Measurements from ENCODE around the gene ZIC1.

The ZIC1 gene

GRCh38 chr3:147395899-147396711 lies 13.1 kb upstream of the ZIC1 start:
- DNase-seq (ENCODE audit: low read depth, low spot score) = no peak

DNA sequence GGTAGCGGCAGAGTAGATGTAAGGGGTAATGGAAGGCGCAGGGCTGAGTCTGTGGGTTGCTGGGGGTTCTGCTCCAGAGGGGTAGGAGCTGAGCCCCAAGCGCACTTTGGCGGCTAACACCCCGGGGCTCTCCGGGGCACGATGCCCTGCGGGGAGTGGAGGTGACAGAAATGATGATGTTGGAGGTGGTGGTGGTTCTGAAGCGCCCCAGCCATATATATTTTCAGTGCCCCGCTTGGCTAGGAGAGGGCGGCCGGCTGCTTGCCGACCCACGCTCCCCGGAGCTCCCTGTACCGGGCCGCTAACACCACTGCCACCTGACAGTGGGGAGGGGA lies 12.5 kb upstream of the ZIC1 start:
- DNase-seq (ENCODE audit: low read depth, low spot score) = no peak

- DNase-seq (ENCODE audit: low read depth, low spot score) = no peak
Measured at GRCh38 chr3:147397155-147397874, 11.8 kb upstream of the ZIC1 start.

DNA sequence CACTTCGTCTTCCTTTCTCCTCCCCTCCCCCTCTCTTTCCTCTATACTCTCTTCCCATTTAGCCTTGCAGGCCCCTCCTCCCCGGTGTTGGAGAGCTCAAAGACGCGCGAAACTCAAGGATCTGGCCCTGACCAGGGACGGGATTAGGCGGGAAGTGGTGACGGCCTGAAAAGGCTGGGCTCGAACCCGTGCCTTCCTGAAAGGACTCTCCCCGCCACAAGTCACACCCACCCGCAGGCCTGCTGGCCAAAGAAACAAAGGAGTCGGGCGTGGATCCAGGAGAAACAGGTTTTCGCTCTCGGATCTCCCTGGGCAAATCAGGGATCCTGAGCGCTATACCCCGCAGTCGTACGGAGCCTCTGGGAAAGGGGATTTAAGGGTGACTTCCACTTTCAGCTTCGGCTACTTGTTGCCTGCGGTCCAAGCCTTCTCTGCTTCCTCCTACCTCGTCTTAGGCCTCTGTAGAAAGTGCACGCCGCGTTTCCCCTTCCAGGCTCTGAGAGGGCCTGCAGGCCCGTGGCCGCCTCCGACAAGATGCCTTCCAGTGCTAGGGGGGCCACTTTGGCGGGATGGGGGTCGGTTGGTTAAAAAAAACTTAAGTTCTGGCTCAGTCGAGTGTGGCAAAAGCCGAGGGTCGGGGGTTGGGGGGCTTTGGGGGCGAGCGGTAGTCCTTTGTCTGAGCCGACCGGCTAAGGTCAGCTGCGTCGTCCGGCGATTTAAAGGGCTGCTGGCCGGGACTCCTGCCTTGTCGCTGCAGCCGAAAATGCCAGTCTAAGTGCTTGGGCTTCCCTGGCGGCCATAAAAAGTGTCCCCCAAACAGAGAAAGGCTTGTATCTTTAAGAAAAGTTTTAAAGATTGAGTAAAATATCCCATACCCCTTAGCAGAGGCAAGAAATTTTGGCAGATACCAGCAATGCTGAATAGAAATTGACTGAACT lies 11.0 kb upstream of the ZIC1 start:
- no peak for DNase-seq (ENCODE audit: low read depth, low spot score)

DNA sequence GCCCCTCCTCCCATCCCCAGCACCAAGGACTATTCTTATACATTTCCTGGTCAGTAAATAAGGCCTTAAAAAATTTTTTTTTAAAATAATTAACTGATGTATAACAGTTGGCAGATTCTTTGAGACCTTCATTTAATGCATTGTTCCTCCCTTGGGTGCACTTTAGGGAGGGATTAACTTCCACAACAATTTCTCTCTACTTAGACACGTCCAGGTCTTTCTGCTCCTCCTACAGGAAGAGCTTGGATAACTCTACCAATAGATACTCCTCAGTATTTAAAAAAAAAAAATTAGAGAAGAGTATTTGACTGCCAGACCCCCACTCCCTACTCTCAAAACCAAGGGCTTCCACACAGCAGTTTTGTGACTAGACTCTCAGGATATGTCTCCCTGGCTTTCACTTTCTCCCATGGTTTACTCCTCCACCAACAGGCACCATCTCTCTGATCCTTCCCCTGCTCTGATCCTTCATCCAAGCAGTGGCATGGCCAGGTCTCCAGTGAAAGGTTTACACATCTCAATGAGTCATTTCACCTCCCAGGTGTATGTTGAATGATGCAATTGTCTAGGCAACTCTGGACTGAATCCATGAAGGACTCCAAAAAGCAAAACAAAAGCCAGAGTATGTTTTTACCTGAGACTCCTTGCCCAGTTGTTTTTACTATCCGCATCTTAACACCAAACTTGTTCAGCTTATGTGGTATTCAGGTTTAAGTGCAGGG lies 10.2 kb upstream of the ZIC1 start:
- DNase-seq (ENCODE audit: low read depth, low spot score) = no peak

GRCh38 chr3:147400111-147400510 lies 9.1 kb upstream of the ZIC1 start:
- no peak for DNase-seq (ENCODE audit: low read depth, low spot score)

- DNase-seq (ENCODE audit: low read depth, low spot score) = no peak
Measured at GRCh38 chr3:147400999-147401398, 8.2 kb upstream of the ZIC1 start.

- no peak for DNase-seq (ENCODE audit: low read depth, low spot score)
Measured at GRCh38 chr3:147401421-147401820, 7.7 kb upstream of the ZIC1 start.

DNA sequence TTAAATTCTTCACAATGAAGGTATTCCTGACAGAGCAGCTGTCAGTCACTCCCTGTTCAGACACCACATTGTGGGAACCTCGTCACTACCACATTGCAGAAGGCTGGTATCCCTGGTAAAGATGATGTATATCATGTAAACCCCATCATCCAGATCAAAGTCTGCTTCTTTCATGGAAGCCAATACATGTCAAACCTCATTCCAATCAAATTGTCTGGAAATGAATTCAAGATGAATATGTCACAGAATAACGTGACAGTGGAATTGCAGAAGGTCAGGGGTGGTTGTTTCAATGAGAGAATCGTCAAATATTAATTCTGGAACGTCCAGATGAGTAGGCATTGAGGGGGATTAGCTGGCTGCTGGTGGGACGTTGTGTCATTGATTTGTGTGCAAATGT lies 7.0 kb upstream of the ZIC1 start:
- DNase-seq (ENCODE audit: low read depth, low spot score) = no peak

DNA sequence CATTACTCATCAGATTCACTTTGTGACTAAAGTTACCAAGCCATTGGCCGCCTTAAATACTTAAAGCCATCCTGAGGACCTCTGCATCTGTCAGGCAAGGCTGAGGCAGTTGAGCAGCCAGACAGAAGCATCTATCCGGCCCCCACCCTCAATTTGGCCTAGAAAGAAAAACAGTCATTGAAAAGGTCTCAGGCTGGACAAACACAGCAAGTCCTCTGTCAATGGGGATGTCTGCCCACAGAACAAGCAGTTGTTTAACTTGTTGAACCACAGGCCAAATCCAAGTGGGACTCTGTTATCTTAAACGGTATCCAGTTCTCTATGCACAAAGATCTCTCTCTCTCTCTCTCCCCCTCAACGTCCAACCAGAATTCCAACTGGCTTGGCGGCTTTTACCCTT lies 5.7 kb upstream of the ZIC1 start:
- no peak for DNase-seq (ENCODE audit: low read depth, low spot score)

GRCh38 chr3:147404000-147404799 lies 5.0 kb upstream of the ZIC1 start:
- DNase-seq (ENCODE audit: low read depth, low spot score) = no peak

GRCh38 chr3:147404800-147405230 lies 4.3 kb upstream of the ZIC1 start:
- no peak for DNase-seq (ENCODE audit: low read depth, low spot score)

DNA sequence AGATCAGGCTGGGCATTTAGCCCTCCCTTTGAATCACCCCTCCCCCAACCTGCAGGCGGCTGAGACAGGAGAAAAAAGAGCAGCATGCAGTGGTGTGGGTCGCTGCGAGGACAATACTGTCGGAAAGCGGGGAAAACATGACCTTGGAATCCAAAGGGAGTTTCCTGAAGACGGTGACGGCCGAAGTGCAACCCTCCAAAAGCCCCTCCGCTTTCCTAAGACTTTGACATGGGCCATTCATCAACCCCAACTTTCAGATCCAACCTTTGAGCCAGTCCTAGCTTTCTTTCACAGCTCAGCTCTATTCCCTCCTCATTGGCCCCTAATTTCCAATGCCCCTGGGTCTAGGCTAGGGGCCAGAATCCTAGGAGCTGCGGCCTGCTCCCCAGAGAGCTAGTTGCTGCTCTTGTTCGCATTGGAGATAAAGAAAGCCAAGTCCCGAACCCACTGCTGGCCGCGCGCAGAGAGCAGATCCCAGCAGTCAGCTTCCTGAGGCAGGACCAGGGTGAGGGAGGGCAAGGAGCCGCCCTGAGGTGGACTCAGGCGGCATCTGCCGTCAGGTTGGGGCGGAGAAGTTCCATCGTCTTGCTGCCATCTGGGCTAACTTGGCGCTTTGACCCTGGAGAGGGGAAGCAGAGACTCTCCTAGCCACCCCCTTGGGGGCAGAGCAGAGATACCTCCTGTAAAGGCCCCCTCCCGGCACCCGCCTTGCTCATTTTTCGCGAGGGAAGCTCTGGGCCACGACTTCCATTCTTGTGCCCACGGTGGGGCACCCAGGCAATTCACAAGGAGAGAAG lies 3.7 kb upstream of the ZIC1 start:
- DNase-seq (ENCODE audit: low read depth, low spot score) = no peak

GRCh38 chr3:147406028-147406931 lies 2.9 kb upstream of the ZIC1 start, which contains the start of gene ZIC4:
ZIC4 (minus strand) TSS chr3:147406543; CDS start chr3:147402797, 3,746 bp downstream.
- no peak for DNase-seq (ENCODE audit: low read depth, low spot score)

DNA sequence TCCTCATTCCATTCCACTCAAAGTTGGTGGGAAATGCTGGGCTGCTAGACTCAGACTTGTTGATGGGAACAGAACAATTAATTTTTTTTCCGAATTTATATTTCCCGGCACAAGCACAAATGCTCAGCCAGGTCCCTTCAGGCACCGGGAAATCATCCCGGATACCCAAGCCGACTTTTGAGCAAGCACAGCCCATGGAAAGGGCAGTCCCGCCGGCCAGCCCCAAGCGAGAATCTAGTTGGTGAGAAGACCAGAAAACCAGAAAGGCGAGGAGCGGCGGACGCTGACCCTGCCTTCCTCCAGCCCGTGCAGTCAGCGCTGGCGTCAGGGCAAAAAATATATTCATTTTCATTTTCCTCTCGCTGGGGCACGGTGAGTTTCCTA lies 2.1 kb upstream of the ZIC1 start:
- no peak for DNase-seq (ENCODE audit: low read depth, low spot score)

DNA sequence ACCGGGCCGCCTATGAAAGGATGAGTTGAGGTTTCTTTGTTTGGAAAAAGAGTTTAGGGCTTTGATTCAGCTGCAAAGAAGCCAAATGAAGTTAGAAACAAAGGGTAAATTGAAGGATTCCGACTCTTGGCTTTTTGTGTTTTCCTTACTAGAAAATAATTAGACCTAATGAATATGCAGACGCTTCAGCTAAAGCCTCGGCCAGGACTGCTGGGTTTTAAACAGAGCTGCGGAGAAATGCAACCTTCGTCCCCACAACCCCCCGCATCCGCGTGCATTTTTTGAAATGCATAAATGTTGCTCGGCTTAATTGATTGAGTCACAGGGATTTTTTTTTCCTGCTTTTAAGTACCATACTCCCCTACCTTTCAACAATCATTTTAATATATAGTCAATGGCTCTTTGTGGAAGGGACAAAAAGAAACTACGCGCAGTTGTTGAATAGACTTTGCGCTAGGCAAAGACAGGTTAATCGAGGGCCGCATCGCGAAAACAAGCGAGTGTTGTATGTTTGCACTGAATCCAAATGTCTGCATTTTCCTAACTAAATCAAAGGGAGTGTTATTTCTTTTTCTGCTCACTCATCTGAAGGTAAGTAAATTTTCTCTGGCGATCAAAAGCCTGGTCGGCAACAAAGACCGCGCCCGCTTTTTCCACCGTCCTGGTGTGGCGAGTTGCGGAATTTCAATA lies 1.5 kb upstream of the ZIC1 start:
- DNase-seq (ENCODE audit: low read depth, low spot score) = no peak

GRCh38 chr3:147408188-147409100 lies 721 bp upstream of the ZIC1 start:
- no peak for DNase-seq (ENCODE audit: low read depth, low spot score)
